Thoracic aorta (tissue), 2 donors: Measurements from ENCODE around the gene PSMB4. TPM values are rescaled to one million over a fixed set of nuclear protein-coding genes. Genes with fewer than 3 reads are reported as not detected.
A peak's percentile ranks its signal among the peaks of the same experiment; 100 is the strongest.

Source experiments
- ATAC-seq: fragments of 150-250 bp; one replicate; pipeline ENCODE4 v1.8.0; 2017; ENCODE audit warnings: low read depth; ENCODE audit not compliant: insufficient number of reproducible peaks, low FRiP score
- DNase-seq: peaks from one replicate; pipeline ENCODE4 v3.0.0-alpha.2; 2020; ENCODE audit warnings: low spot score
- H3K27ac ChIP-seq, 2 donors: fragments of 200-600 bp; sonication (generic); 1 replicate in 1 of 2; 2 replicates in 1 of 2; pipeline ENCODE4 v1.5.1; 2016; ENCODE audit warnings: mild to moderate bottlenecking in 2 of 2, moderate library complexity in 2 of 2
- H3K27me3 ChIP-seq: fragments of 200-600 bp; sonication (generic); replicated peaks from 2 replicates; pipeline ENCODE4 v1.6.0; 2016; ENCODE audit warnings: mild to moderate bottlenecking; ENCODE audit not compliant: insufficient read depth
- H3K36me3 ChIP-seq: fragments of 200-600 bp; sonication (generic); one replicate; pipeline ENCODE4 v1.5.1; 2016
- H3K4me1 ChIP-seq, 2 donors: fragments of 200-600 bp; sonication (generic); 1 replicate in 1 of 2; 2 replicates in 1 of 2; pipeline versions ENCODE4 v1.5.1 to v1.6.0; 2016; ENCODE audit warnings: low read depth in 2 of 2, mild to moderate bottlenecking in 1 of 2; ENCODE audit not compliant: control insufficient read depth in 1 of 2
- H3K4me3 ChIP-seq: fragments of 200-600 bp; sonication (generic); 2 replicates; pipeline ENCODE4 v1.5.1; 2016; ENCODE audit warnings: mild to moderate bottlenecking
- H3K9me3 ChIP-seq: fragments of 200-600 bp; sonication (generic); 2 replicates; pipeline ENCODE4 v1.5.1; 2016
- total RNA-seq, 2 donors: library from RNA; depleted of rRNA; stranded (reverse); fragments of >200 nt; gene quantifications; one replicate each; pipeline versions ENCODE4 v1.1.0 to v1.2.3, GENCODE V29; 2016
- TF ChIP-seq, protein P1 (sequence below): fragments of 200-600 bp; sonication (generic); IDR thresholded peaks from one replicate; pipeline ENCODE4 v1.5.1; 2019; ENCODE audit warnings: antibody characterized with exemption

The PSMB4 gene
- total RNA-seq, 2 donors from 2014 or later = 168 to 209 TPM

DNA sequence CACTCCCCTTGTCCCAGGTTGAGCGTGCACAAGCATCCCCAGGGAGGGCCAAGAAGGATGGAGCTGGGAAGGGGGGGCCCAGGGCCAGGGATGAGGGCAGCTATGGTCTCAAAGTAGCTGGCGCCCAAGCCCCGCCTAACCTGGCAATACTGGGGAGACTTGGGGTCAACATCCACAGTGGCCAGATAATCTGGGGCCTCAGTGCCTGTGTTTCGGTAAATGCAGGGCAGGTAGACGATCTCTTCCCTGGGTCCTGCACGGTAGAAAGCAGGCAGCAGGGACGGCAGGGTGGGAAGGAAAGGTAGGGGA is 30.1 kb upstream of the PSMB4 start:
- ATAC-seq (no peak), DNase-seq (no peak)
- no peaks in the 10 kb centered on the region for H3K9me3 ChIP-seq
- peaks cover 27 to 43% of the 10 kb centered on the region in 2 donors for H3K4me1 ChIP-seq
- TF ChIP-seq, protein P1, sequence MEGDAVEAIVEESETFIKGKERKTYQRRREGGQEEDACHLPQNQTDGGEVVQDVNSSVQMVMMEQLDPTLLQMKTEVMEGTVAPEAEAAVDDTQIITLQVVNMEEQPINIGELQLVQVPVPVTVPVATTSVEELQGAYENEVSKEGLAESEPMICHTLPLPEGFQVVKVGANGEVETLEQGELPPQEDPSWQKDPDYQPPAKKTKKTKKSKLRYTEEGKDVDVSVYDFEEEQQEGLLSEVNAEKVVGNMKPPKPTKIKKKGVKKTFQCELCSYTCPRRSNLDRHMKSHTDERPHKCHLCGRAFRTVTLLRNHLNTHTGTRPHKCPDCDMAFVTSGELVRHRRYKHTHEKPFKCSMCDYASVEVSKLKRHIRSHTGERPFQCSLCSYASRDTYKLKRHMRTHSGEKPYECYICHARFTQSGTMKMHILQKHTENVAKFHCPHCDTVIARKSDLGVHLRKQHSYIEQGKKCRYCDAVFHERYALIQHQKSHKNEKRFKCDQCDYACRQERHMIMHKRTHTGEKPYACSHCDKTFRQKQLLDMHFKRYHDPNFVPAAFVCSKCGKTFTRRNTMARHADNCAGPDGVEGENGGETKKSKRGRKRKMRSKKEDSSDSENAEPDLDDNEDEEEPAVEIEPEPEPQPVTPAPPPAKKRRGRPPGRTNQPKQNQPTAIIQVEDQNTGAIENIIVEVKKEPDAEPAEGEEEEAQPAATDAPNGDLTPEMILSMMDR = no peak
- H3K36me3 ChIP-seq = peaks cover 38% of the 10 kb centered on the region
- H3K4me3 ChIP-seq = no peak overlapping the region
- H3K27me3 ChIP-seq = no peaks in the 10 kb centered on the region
- no peak overlapping the region for H3K27ac ChIP-seq

GRCh38 chr1:151369621-151370048 is 29.7 kb upstream of the PSMB4 start:
- no peak for DNase-seq
- peak overlapping the region; percentile 67 for H3K4me3 ChIP-seq
- peaks cover 27 to 43% of the 10 kb centered on the region in 2 donors for H3K4me1 ChIP-seq
- no peaks in the 10 kb centered on the region for H3K9me3 ChIP-seq
- no peaks in the 10 kb centered on the region for H3K27me3 ChIP-seq
- TF ChIP-seq, protein P1 = no peak
- H3K27ac ChIP-seq = peak overlapping the region in 1 of 2 donors; percentile 74
- ATAC-seq = no peak
- H3K36me3 ChIP-seq = peaks cover 34% of the 10 kb centered on the region

GRCh38 chr1:151370211-151370911 is 29.0 kb upstream of the PSMB4 start:
- no peak for DNase-seq
- peak overlapping the region; percentile 67 for H3K4me3 ChIP-seq
- H3K36me3 ChIP-seq = peaks cover 27% of the 10 kb centered on the region
- H3K27ac ChIP-seq = peak overlapping the region; percentile 69 to 74
- TF ChIP-seq, protein P1 = no peak
- no peak for ATAC-seq
- H3K4me1 ChIP-seq = peaks cover 27 to 43% of the 10 kb centered on the region in 2 donors
- no peaks in the 10 kb centered on the region for H3K27me3 ChIP-seq
- H3K9me3 ChIP-seq = no peaks in the 10 kb centered on the region

GRCh38 chr1:151371370-151372057 is 27.9 kb upstream of the PSMB4 start:
- no peaks in the 10 kb centered on the region for H3K27me3 ChIP-seq
- ATAC-seq (peak; percentile 61), DNase-seq (peak; percentile 66)
- H3K27ac ChIP-seq = peak overlapping the region; percentile 69 to 74
- peaks cover 27 to 43% of the 10 kb centered on the region in 2 donors for H3K4me1 ChIP-seq
- peaks cover 15% of the 10 kb centered on the region for H3K36me3 ChIP-seq
- H3K4me3 ChIP-seq = peak overlapping the region; percentile 67
- no peaks in the 10 kb centered on the region for H3K9me3 ChIP-seq
- TF ChIP-seq, protein P1 = no peak

- peak within 1 kb of the TSS; percentile 67 for H3K4me3 ChIP-seq
- peak within 1 kb of the TSS; percentile 69 to 74 for H3K27ac ChIP-seq
- DNase-seq (peak; percentile 52), ATAC-seq (peak; percentile 68)
- peaks cover 12% of the 10 kb centered on the region for H3K36me3 ChIP-seq
- H3K27me3 ChIP-seq = no peaks in the 10 kb centered on the region
- H3K4me1 ChIP-seq = peaks cover 27 to 43% of the 10 kb centered on the region in 2 donors
- TF ChIP-seq, protein P1 = no peak
- H3K9me3 ChIP-seq = no peaks in the 10 kb centered on the region
Observed at GRCh38 chr1:151372058-151372934, 27.1 kb upstream of the PSMB4 start, which contains the start of gene SELENBP1. TSS of gene SELENBP1 (minus strand) at chr1:151372705. CDS start at chr1:151372641, 64 bp downstream.
